ENCODE results near the gene TAS1R1. TPM values are rescaled to one million over a fixed set of nuclear protein-coding genes. Genes with fewer than 3 reads are reported as not detected.

The TAS1R1 gene
- total RNA-seq, 2 experiments from 2014 or later: not detected

GRCh38 chr1:6579374-6580118, 24.4 kb downstream of the TAS1R1 start, which contains the start of gene ZBTB48:
Gene ZBTB48 (plus strand): TSS chr1:6579994. CDS start chr1:6580610, 616 bp downstream.
- no peaks in the 10 kb centered on the region for H3K9me3 Mint-ChIP-seq
- DNase-seq: peak; percentile 98
- ChIA-PET POLR2A (interaction anchor here (0.6 to 1.4 kb wide), 4 partner anchors 20 to 120 kb away, joined by 3 to 9 read pairs (median 4); partner anchors contain the start of gene TAS1R1), CTCF (interaction anchor here (0.6 to 3.2 kb wide), 5 partner anchors 21 to 1341 kb away, joined by 3 to 26 read pairs (median 4); partner anchors contain the start of genes DNAJC11, NOL9 and TAS1R1)
- H3K4me3 Mint-ChIP-seq: peak within 1 kb of the TSS; percentile 94
- H3K27ac Mint-ChIP-seq: peak within 1 kb of the TSS; percentile 87
- intact Hi-C loops (cut with micrococcal nuclease): loop anchor here (1.0 to 2.0 kb wide), 3 partner anchors 22 to 34 kb away; partner anchors contain the start of genes NOL9, PHF13 and TAS1R1
- peaks cover under 1% of the 10 kb centered on the region for H3K36me3 Mint-ChIP-seq
- peaks cover 35% of the 10 kb centered on the region for H3K4me1 Mint-ChIP-seq (ENCODE audit: low read depth)
- H3K27me3 Mint-ChIP-seq: no peaks in the 10 kb centered on the region

GRCh38 chr1:6580119-6580592, 25.0 kb downstream of the TAS1R1 start:
- Mint-ChIP-seq H3K27me3 (no peaks in the 10 kb centered on the region), H3K36me3 (peaks cover 2% of the 10 kb centered on the region), H3K27ac (peak overlapping the region; percentile 87), H3K4me1 (ENCODE audit: low read depth) (peaks cover 41% of the 10 kb centered on the region), H3K9me3 (no peaks in the 10 kb centered on the region), H3K4me3 (peak overlapping the region; percentile 94)
- ChIA-PET CTCF (interaction anchor here (1.0 to 3.2 kb wide), 4 partner anchors 26 to 121 kb away, joined by 3 to 26 read pairs (median 6); partner anchors contain the start of genes DNAJC11, NOL9 and TAS1R1), POLR2A (interaction anchor here (0.6 to 1.4 kb wide), 3 partner anchors 20 to 377 kb away, joined by 3 to 9 read pairs (median 6); no protein-coding TSS in a partner anchor)
- intact Hi-C loops (cut with micrococcal nuclease): no loop called here
- no peak for DNase-seq

- H3K27ac Mint-ChIP-seq: peak overlapping the region; percentile 87
- no peaks in the 10 kb centered on the region for H3K27me3 Mint-ChIP-seq
- POLR2A ChIA-PET: interaction anchor here (0.6 to 1.5 kb wide), 6 partner anchors 19 to 376 kb away, joined by 3 to 9 read pairs (median 3); no protein-coding TSS in a partner anchor
- H3K36me3 Mint-ChIP-seq: peaks cover 2% of the 10 kb centered on the region
- DNase-seq: peak; percentile 35
- CTCF ChIA-PET: interaction anchor here (0.7 to 3.2 kb wide), 7 partner anchors 18 to 121 kb away, joined by 3 to 26 read pairs (median 3); partner anchors contain the start of genes DNAJC11, NOL9 and TAS1R1
- H3K9me3 Mint-ChIP-seq: no peaks in the 10 kb centered on the region
- H3K4me3 Mint-ChIP-seq: peak overlapping the region; percentile 94
- H3K4me1 Mint-ChIP-seq (ENCODE audit: low read depth): peaks cover 41% of the 10 kb centered on the region
- intact Hi-C loops (cut with micrococcal nuclease): no loop called here
Observed at GRCh38 chr1:6580593-6581409, 25.7 kb downstream of the TAS1R1 start.

- peaks cover 2% of the 10 kb centered on the region for H3K36me3 Mint-ChIP-seq
- H3K27ac Mint-ChIP-seq: peak overlapping the region; percentile 60
- ChIA-PET POLR2A (interaction anchor here (1.0 to 1.5 kb wide), 3 partner anchors 18 to 23 kb away, joined by 3 to 5 read pairs (median 3); no protein-coding TSS in a partner anchor), CTCF (interaction anchor here (0.7 to 3.2 kb wide), 5 partner anchors 17 to 92 kb away, joined by 3 to 26 read pairs (median 3); partner anchors contain the start of genes NOL9, PLEKHG5 and TAS1R1)
- peak overlapping the region; percentile 31 for H3K4me3 Mint-ChIP-seq
- intact Hi-C loops (cut with micrococcal nuclease): no loop called here
- no peaks in the 10 kb centered on the region for H3K27me3 Mint-ChIP-seq
- H3K9me3 Mint-ChIP-seq: no peaks in the 10 kb centered on the region
- no peak for DNase-seq
- H3K4me1 Mint-ChIP-seq (ENCODE audit: low read depth): peaks cover 43% of the 10 kb centered on the region
Observed at GRCh38 chr1:6581561-6582305, 26.6 kb downstream of the TAS1R1 start.

DNA sequence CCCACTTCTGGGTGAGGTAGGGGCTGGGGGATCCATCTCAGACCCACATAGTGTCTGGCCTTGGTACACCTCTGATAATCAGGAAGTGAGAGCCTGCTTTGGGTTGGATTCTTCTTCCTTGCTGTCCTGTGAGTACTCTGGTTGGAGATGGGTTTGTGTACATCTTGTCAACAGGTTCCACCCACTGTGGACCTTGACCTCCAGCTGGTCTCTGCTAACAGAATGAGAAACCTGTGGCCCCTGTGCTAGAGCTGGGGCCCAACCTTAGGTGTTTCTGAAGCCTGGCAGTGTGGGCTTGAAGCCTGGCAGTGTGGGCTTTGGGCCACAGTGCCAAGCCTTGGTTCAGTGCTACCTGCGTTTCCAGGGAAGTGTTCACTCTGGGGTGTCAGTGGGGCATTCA, 27.3 kb downstream of the TAS1R1 start:
- Mint-ChIP-seq H3K27me3 (no peaks in the 10 kb centered on the region), H3K4me3 (no peak overlapping the region), H3K36me3 (peaks cover 3% of the 10 kb centered on the region), H3K27ac (peak overlapping the region; percentile 65), H3K4me1 (ENCODE audit: low read depth) (peaks cover 45% of the 10 kb centered on the region), H3K9me3 (no peaks in the 10 kb centered on the region)
- DNase-seq: no peak
- ChIA-PET CTCF (interaction anchor here (1.2 to 3.2 kb wide), 4 partner anchors 16 to 92 kb away, joined by 3 to 26 read pairs (median 3); partner anchors contain the start of genes NOL9, PLEKHG5 and TAS1R1), POLR2A (no interaction called here)
- intact Hi-C loops (cut with micrococcal nuclease): no loop called here

GRCh38 chr1:6584126-6585080, 29.3 kb downstream of the TAS1R1 start:
- Mint-ChIP-seq H3K27me3 (no peaks in the 10 kb centered on the region), H3K9me3 (no peaks in the 10 kb centered on the region), H3K36me3 (peaks cover 6% of the 10 kb centered on the region), H3K27ac (no peak overlapping the region), H3K4me1 (ENCODE audit: low read depth) (peaks cover 38% of the 10 kb centered on the region), H3K4me3 (no peak overlapping the region)
- POLR2A ChIA-PET: no interaction called here
- no peak for DNase-seq
- CTCF ChIA-PET: no interaction called here
- intact Hi-C loops (cut with micrococcal nuclease): no loop called here

- ChIA-PET CTCF (no interaction called here), POLR2A (no interaction called here)
- Mint-ChIP-seq H3K27ac (no peak overlapping the region), H3K4me3 (no peak overlapping the region), H3K27me3 (no peaks in the 10 kb centered on the region), H3K36me3 (peaks cover 6% of the 10 kb centered on the region), H3K4me1 (ENCODE audit: low read depth) (peaks cover 35% of the 10 kb centered on the region), H3K9me3 (no peaks in the 10 kb centered on the region)
- intact Hi-C loops (cut with micrococcal nuclease): no loop called here
- no peak for DNase-seq
Observed at GRCh38 chr1:6585081-6585722, 30.1 kb downstream of the TAS1R1 start.

- Mint-ChIP-seq H3K4me3 (no peak overlapping the region), H3K4me1 (ENCODE audit: low read depth) (peaks cover 30% of the 10 kb centered on the region), H3K9me3 (no peaks in the 10 kb centered on the region), H3K36me3 (peaks cover 9% of the 10 kb centered on the region), H3K27ac (no peak overlapping the region), H3K27me3 (no peaks in the 10 kb centered on the region)
- POLR2A ChIA-PET: no interaction called here
- intact Hi-C loops (cut with micrococcal nuclease): no loop called here
- no peak for DNase-seq
- CTCF ChIA-PET: no interaction called here
Observed at GRCh38 chr1:6585841-6586240, 30.7 kb downstream of the TAS1R1 start.

DNA sequence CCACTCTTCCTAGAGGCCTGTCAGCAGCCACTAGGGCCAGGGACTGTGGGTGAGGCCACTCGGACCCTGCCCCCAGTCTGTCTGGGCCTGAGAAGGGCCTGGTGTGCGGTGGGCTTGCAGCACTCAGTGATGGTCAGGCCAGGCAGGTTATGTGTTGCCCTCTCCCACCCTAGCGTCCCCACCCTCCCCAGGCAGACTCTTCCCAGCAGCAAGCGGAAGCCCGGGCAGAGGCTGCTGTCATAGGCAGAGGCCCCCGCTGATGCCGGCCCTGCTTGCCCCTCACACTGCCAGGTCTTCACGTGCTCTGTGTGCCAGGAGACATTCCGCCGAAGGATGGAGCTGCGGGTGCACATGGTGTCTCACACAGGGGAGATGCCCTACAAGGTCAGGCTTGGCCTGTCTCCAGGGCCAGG, 31.3 kb downstream of the TAS1R1 start:
- Mint-ChIP-seq H3K4me3 (no peak overlapping the region), H3K9me3 (no peaks in the 10 kb centered on the region), H3K27ac (no peak overlapping the region), H3K27me3 (no peaks in the 10 kb centered on the region), H3K4me1 (ENCODE audit: low read depth) (peaks cover 25% of the 10 kb centered on the region), H3K36me3 (peaks cover 9% of the 10 kb centered on the region)
- POLR2A ChIA-PET: no interaction called here
- DNase-seq: no peak
- CTCF ChIA-PET: no interaction called here
- intact Hi-C loops (cut with micrococcal nuclease): no loop called here

- peak overlapping the region; percentile 33 for H3K27ac Mint-ChIP-seq
- CTCF ChIA-PET: no interaction called here
- POLR2A ChIA-PET: interaction anchor here (0.6 kb wide), 2 partner anchors 29 to 66 kb away, joined by 3 read pairs; no protein-coding TSS in a partner anchor
- H3K4me1 Mint-ChIP-seq (ENCODE audit: low read depth): peaks cover 20% of the 10 kb centered on the region
- H3K36me3 Mint-ChIP-seq: peaks cover 9% of the 10 kb centered on the region
- no peaks in the 10 kb centered on the region for H3K9me3 Mint-ChIP-seq
- H3K4me3 Mint-ChIP-seq: no peak overlapping the region
- intact Hi-C loops (cut with micrococcal nuclease): no loop called here
- no peaks in the 10 kb centered on the region for H3K27me3 Mint-ChIP-seq
- DNase-seq: no peak
Observed at GRCh38 chr1:6587261-6588005, 32.3 kb downstream of the TAS1R1 start.

Measured in activated CD4-positive, alpha-beta memory T cell treated with anti-CD3 and anti-CD28 coated beads for 36 hours (primary cell).